Posterior vena cava (tissue), 2 donors: ENCODE measurements around the gene TMEM184A. TPM values are rescaled to one million over a fixed set of nuclear protein-coding genes. Genes with fewer than 3 reads are reported as not detected.

Experiments used
- DNase-seq: peaks from one replicate; pipeline ENCODE4 v3.0.0-alpha.2; 2020; ENCODE audit warnings: low spot score
- intact Hi-C, 2 donors: fragments of 100-400 bp; cut with DNase I; formaldehyde crosslinking; loops; one replicate each; pipeline versions ENCODE4 v1.14.1 to v1.14.2; 2022 to 2023
- total RNA-seq, 2 donors: library from RNA; stranded (reverse); fragmentation: NEBNext Ultra II Directional; extraction: Animal tissue kit (Norgen Biotek cat#: 25700); gene quantifications; one replicate each; pipeline ENCODE4 v1.2.1, GENCODE V29; 2021
- donor health status: DM: yes; HTN: yes; CAD: no.
- donor health status: DM: yes; HTN: yes; CAD: no.

The TMEM184A gene
- total RNA-seq, 2 donors from 2014 or later: not detected

- intact Hi-C loops: no loop called here
- peak; percentile 82 for DNase-seq
Measured at GRCh38 chr7:1544178-1544895, 11.7 kb downstream of the TMEM184A start.

- DNase-seq: no peak
- intact Hi-C loops: no loop called here
Measured at GRCh38 chr7:1543826-1544177, 12.2 kb downstream of the TMEM184A start.

DNA sequence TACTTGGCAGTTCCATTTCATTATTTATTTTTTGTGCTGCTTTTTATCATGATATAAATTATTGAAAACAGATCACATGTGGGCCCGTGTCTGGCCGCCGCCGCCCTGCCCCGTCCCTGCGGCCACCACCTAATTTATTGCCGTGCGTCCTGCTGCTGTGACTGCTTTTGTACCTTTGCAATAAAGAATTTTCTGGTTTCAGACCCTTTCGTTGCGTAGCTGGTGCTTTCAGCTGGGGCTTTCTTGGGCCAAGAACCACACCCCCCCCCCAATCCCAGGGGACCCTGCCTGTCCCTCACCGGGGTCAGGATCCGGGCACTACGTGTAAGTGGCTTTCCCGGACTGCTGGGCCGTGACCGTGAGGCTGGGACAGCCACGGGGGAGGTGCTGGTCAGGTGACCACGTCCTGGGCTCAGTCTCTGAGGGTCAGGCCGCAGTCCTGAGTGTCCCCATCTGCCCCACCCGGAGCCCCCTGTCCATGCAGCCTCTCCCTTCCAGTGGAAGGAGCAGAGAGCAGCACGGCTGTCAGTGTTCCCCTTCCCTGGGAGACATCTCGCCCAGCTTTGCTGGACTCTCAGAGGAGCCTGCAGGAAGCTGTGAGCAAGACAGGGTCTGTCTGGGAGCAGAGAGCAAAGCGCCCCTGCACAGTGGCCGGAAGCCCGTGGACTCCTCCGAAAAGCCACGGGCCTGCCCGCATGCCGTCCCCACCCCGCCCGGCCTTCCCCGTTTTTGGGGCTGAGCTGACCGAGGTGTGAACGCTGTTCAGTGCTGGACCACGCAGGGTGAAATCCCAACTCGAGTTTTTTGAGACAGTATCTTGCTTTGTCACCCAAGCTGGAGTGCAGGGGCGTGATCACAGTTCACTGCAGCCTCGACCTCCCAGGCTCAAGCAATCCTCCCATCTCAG, 12.9 kb downstream of the TMEM184A start:
- intact Hi-C loops: no loop called here
- DNase-seq: peak; percentile 78

GRCh38 chr7:1542329-1542728, 13.7 kb downstream of the TMEM184A start:
- intact Hi-C loops: no loop called here
- DNase-seq: no peak

DNA sequence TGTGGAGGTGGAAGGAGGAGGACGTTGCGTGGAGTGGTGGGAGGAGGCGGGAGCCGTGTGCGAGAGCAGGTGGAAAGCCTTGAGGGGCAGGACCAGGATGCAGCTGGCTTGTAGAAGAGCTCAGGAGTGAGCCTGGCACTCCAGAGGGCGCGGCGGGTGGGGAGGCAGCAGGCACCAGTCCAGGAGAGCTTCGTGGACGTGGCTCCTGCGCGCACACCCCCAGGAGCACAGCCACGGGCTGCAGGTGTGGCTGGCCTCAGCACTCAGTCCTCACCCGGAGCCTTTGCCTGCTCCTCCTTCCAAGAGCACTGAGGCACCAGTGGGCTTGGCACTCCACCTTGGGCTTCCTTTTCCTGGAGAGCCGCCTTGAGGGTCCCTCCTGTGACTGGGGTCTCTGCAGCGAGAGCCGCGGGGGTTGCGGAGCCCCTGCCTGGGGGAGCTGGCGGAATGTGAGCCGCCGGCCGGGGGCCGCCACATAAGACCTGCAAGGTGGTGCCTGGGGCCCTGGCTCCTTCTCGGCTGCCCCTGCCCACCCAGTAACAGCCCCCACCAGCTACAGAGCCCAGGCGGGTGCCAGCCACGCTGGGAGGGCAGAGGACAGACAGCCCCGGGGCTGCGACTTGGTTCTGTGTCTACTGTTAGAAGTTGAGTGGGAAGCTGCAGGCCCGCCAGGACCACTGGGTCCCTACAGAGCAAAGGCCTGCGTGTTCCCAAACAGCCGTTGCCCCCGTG, 14.4 kb downstream of the TMEM184A start:
- no peak for DNase-seq
- intact Hi-C loops: no loop called here

- intact Hi-C loops: no loop called here
Measured at GRCh38 chr7:1540776-1541271, 15.2 kb downstream of the TMEM184A start.

GRCh38 chr7:1539882-1540775, 15.9 kb downstream of the TMEM184A start:
- intact Hi-C loops: no loop called here
- peak; percentile 81 for DNase-seq

More at GRCh38 chr7:1540776-1541271, 15.2 kb downstream of the TMEM184A start:
- no peak for DNase-seq

DNA sequence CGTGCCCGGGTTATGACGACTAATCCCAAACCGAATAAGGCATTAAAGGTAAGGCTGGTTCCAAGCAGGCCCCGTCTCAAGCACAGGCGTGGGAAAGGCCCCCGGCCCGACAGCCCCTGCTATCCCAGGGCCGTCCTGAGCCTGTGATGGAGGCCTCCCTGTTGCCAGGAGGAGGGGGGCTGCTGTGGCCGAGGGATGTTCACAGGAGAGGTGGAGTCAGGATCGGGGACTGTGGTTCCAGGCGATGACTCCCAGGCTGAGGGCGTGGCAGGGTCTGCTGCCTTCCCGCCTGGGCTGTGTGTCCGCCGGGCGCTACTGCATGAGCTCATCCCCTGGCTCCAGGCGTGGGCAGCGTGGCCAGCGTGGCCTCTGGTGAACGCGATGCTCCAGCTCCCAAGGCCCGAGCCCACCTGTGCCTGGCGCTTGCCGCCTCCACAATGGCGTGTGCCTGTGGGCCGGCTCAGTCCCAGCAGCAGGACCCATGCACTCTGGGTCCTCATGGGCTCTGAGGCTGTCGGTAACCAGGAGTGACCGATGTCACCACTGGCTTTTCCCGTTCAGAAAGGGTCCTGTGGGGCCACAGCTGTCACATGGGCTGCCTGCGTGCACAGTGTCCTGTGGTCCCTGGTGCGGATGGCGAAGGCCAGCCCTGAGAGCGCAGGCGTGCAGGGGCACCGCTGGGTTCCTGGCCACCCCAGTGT, 16.7 kb downstream of the TMEM184A start:
- intact Hi-C loops: no loop called here
- peak; percentile 94 for DNase-seq

GRCh38 chr7:1538544-1539180, 17.3 kb downstream of the TMEM184A start:
- peak; percentile 82 for DNase-seq
- intact Hi-C loops: no loop called here

DNA sequence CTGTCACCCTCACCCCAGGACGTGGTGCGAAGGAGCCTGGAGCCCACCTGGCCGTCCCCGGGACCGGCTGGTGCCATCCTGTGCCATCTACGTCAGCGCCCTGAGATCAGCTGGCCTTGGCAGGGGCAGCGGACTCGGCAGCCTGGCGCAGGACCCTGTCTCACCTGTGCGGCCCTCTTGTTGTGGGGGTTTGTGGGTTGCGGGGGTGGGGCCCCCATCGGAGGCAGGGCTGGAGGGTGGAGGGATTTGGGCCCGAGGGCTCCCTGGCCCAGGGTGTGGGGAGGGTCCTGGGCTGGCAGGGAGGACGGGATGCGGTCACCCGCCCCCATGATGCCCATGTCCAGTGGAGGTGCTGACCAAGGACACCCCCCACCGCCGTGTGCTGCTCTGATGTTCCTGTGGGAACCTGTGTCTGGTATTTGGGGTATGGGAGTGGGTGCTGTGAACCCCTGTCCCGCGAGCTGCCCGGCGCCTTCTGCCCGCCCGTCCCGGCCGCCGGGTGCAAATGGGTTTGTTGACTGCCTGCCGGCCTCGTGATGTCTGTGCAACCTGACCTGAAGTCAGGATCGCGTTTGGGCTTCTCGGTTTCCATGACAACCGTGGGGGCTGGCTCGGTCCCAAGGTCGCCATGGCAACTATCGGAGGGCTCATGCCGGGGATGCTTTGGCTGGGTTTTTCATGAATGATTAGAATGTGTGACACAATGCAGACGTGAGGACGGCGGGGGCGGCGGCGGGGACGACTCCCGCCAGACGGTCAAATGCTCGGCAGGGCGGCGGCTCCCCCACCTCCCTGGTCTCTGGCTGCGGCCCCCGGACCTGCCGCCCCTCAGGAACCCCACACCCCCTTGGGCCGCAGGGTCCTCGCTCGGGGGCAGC, 18.2 kb downstream of the TMEM184A start:
- intact Hi-C loops: no loop called here
- DNase-seq: peak; percentile 99

GRCh38 chr7:1536743-1537534, 19.1 kb downstream of the TMEM184A start:
- peak; percentile 98 for DNase-seq
- intact Hi-C loops: no loop called here

GRCh38 chr7:1536455-1536742, 19.6 kb downstream of the TMEM184A start:
- intact Hi-C loops: no loop called here
- no peak for DNase-seq

DNA sequence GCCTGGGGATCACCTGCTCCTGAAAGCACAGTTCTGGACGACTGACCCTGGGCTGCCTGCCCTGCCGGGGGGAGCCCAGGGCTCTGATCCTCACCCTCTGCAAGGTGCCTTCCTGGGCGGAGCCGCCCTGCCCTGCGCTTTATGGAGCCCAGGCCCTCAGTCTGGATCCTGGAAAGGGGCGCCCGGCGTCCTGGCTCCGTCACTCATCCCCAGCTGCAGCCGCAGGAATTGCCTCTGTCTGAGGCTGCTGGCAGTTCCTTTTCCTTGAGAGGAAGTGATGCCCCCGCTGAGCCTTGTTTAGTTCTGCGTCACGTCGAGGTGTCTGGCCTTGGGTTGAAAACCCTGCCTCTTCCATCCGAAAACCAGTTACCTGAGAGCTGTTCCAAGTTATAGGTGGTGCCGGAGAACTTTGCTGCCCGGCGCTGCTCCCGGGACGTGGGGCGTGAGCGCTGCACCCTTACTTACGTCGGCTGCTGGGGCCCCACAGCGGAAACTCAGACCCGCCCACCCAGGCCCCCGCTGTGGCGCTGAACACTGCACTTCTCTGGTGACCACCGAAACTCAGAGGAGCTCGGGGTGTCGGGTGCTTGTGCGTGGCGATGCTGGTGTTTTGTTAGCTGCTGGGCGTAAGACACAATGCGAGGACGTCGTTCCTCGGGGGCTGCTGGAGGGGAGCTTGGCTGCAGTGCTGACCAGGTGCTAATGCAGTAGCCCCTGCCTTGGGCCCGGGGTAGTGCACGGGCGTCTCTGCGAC, 20.1 kb downstream of the TMEM184A start:
- intact Hi-C loops: no loop called here
- DNase-seq: peak; percentile 84

- DNase-seq: no peak
- intact Hi-C loops: no loop called here
Measured at GRCh38 chr7:1535100-1535458, 20.9 kb downstream of the TMEM184A start.

- intact Hi-C loops: no loop called here
- peak; percentile 78 for DNase-seq
Measured at GRCh38 chr7:1534330-1535099, 21.5 kb downstream of the TMEM184A start.
